C4-2B (cell line): ENCODE results near the gene KIF6.

Experiments
- H3K27ac ChIP-seq: fragments of 450-650 bp; 2 replicates; pipeline ENCODE4 v1.5.1; 2017
- CTCF ChIP-seq: fragments of 450-650 bp; conservative IDR thresholded peaks from 2 replicates; pipeline ENCODE4 v1.5.1; 2017; ENCODE audit warnings: mild to moderate bottlenecking
- ZFX ChIP-seq: fragments of 450-650 bp; IDR thresholded peaks from 2 replicates; pipeline ENCODE4 v1.6.1; 2017

The KIF6 gene

GRCh38 chr6:39610221-39610620 lies 115.0 kb downstream of the KIF6 start:
- H3K27ac ChIP-seq: no peak overlapping the region
- no peak for TF ChIP-seq CTCF
- no peak for TF ChIP-seq ZFX

- no peak overlapping the region for H3K27ac ChIP-seq
- no peak for TF ChIP-seq ZFX
- no peak for TF ChIP-seq CTCF
Observed at GRCh38 chr6:39608652-39609345, 116.4 kb downstream of the KIF6 start.

- no peak overlapping the region; the same call in 1 of the 2 replicates for H3K27ac ChIP-seq
Observed at GRCh38 chr6:39602601-39603519, 122.3 kb downstream of the KIF6 start.

GRCh38 chr6:39599973-39600372 lies 125.2 kb downstream of the KIF6 start:
- H3K27ac ChIP-seq: no peak overlapping the region
- TF ChIP-seq ZFX: no peak

More at GRCh38 chr6:39602601-39603519, 122.3 kb downstream of the KIF6 start:
- TF ChIP-seq ZFX (no peak), CTCF (no peak)

GRCh38 chr6:39599341-39599740 lies 125.9 kb downstream of the KIF6 start:
- H3K27ac ChIP-seq: no peak overlapping the region
- TF ChIP-seq CTCF: no peak
- TF ChIP-seq ZFX: no peak

GRCh38 chr6:39594285-39594684 lies 130.9 kb downstream of the KIF6 start:
- no peak overlapping the region for H3K27ac ChIP-seq
- no peak for TF ChIP-seq CTCF
- no peak for TF ChIP-seq ZFX

GRCh38 chr6:39593646-39594045 lies 131.6 kb downstream of the KIF6 start:
- TF ChIP-seq CTCF (no peak), ZFX (no peak)
- no peak overlapping the region for H3K27ac ChIP-seq
